GM18858 (cell line): ENCODE measurements around the gene TMEM255B.
"Not testable (repeated sequence)": the region's sequence is repeated elsewhere in the genome, so short reads cannot be mapped to it uniquely, and the experiment has no call there.

Source experiments
- ATAC-seq: cut with Tn5 transposase; IDR thresholded peaks from one replicate; pipeline ENCODE4 v1.9.1; 2021; ENCODE audit not compliant: unreplicated experiment

Gene TMEM255B

GRCh38 chr13:113748101-113748861 is 10.7 kb upstream of the TMEM255B start:
- ATAC-seq = no peak

GRCh38 chr13:113748862-113749451 is 10.1 kb upstream of the TMEM255B start:
- ATAC-seq = no peak

GRCh38 chr13:113749507-113749906 is 9.5 kb upstream of the TMEM255B start:
- ATAC-seq = no peak

GRCh38 chr13:113749967-113750366 is 9.1 kb upstream of the TMEM255B start:
- ATAC-seq = no peak

GRCh38 chr13:113750554-113751399 is 8.2 kb upstream of the TMEM255B start:
- no peak for ATAC-seq

- ATAC-seq = no peak
These were observed 7.5 kb upstream of the TMEM255B start for GRCh38 chr13:113751491-113751890.

- not testable (repeated sequence) for ATAC-seq
These were observed 6.6 kb upstream of the TMEM255B start for GRCh38 chr13:113752211-113752986.

- no peak for ATAC-seq
These were observed 5.9 kb upstream of the TMEM255B start for GRCh38 chr13:113753171-113753570.

- ATAC-seq = no peak
These were observed 4.8 kb upstream of the TMEM255B start for GRCh38 chr13:113754242-113754641.

- ATAC-seq = no peak
These were observed 4.3 kb upstream of the TMEM255B start for GRCh38 chr13:113754691-113755090.

- no peak for ATAC-seq
These were observed 2.5 kb upstream of the TMEM255B start for GRCh38 chr13:113756441-113757097.

GRCh38 chr13:113759525-113760137 is 605 bp downstream of the TMEM255B start:
- ATAC-seq = no peak

- ATAC-seq = no peak
These were observed 2.1 kb downstream of the TMEM255B start for GRCh38 chr13:113761136-113761535.

GRCh38 chr13:113762075-113762474 is 3.0 kb downstream of the TMEM255B start:
- no peak for ATAC-seq

- no peak for ATAC-seq
These were observed 3.5 kb downstream of the TMEM255B start for GRCh38 chr13:113762538-113762937.

- no peak for ATAC-seq
These were observed 4.2 kb downstream of the TMEM255B start for GRCh38 chr13:113763254-113763653.

- no peak for ATAC-seq
These were observed 5.2 kb downstream of the TMEM255B start for GRCh38 chr13:113763961-113764792.

GRCh38 chr13:113764793-113765563 is 6.0 kb downstream of the TMEM255B start:
- ATAC-seq = no peak

- ATAC-seq = no peak
These were observed 6.5 kb downstream of the TMEM255B start for GRCh38 chr13:113765564-113765910.
